Left renal pelvis (tissue), 4 donors: Measurements from ENCODE around the gene NGLY1. TPM values are rescaled to one million over a fixed set of nuclear protein-coding genes. Genes with fewer than 3 reads are reported as not detected.

Source experiments
- DNase-seq, 4 donors: peaks; one replicate each; pipeline ENCODE4 v3.0.0-alpha.2; 2013; ENCODE audit warnings: low read depth in 4 of 4, low spot score in 3 of 4
- polyA plus RNA-seq, 4 donors: library from polyadenylated mRNA; unstranded; fragments of 120-200 nt; gene quantifications; one replicate each; pipeline ENCODE4 v1.2.1, GENCODE V29; 2013; ENCODE audit not compliant: insufficient read length in 4 of 4

NGLY1 gene
- polyA plus RNA-seq, 4 donors, result 33.8 to 43.1 (median 39.0) TPM

DNA sequence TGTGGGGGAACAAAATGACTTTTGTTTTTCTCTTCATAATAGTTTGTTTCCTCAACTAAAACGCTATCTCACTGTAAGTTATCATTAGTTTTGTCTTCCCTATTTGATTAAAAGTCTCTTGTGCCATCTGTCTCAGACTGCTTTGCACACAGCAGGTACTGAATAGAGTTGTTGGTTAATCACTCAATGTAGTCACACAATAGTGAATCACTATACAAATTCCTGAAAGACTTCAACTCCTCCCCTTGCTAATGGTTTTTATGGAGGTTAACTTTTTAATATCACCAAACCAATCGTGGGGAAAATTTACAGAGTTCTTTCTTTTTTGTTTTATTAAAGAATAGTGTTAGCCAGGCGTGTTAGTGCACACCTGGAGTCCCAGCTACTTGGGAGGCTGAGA, 2.6 kb upstream of the NGLY1 start:
- DNase-seq, result no peak

- DNase-seq, result no peak
These were observed 1.7 kb upstream of the NGLY1 start for GRCh38 chr3:25784971-25785370.

DNA sequence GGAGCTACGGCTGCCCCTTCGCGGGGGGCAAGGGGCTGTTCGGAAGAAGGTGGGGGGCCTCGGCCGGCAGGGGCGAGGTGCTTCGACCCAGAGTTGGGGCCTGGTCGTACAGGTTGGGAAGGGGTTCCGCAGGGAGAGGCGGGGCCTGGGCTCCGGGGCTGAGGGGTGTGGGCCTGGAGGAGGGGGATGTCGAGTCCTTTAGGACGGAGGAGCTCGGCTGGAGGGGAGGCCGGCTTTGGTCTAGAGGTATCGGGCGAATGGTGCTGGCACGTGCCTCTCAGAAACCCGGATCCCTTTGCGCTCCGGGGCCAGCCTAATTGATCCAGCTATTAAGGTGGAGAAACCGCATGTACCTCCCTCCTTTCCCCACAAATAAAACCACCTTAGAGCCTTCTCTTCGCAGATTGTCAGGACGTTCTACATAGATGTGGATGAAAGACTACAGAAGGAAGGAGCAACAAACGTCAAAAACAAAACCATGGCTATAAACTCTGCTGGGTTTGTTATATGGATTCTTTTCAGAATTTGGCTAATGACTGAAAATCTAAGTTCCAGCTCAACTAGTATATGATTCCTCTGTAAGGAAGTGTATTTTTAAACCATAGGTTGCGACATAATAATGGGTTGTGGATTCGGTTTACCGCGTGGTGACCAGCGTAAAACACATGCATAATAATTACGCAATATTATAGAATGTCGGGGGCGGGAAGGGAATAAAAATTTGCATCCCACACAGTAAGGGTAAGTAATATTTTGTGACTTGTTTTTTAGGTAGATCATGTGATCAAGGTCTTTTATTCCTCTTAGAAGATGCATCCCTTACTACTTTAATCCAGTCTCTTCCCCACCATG, 644 bp upstream of the NGLY1 start:
- DNase-seq, result peak in 2 of 4 donors; percentile 29 to 30

DNA sequence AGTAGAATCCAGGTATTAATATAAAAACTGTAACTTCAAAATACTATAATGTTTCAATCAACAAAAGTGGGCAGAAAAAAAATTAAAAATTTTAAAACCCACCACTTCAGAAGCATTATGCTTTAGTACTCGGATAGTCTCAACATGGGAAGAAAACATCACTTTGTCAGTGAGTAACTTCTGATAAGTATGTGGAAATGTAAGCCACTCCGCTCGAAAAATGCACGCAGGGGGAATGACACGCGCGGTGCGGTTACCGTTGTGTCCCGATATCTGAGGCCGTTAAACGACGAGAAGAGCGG, 656 bp downstream of the NGLY1 start:
- no peak for DNase-seq

GRCh38 chr3:25781758-25782594, 1.3 kb downstream of the NGLY1 start:
- DNase-seq, result no peak

GRCh38 chr3:25781145-25781757, 2.0 kb downstream of the NGLY1 start:
- DNase-seq, result no peak

DNA sequence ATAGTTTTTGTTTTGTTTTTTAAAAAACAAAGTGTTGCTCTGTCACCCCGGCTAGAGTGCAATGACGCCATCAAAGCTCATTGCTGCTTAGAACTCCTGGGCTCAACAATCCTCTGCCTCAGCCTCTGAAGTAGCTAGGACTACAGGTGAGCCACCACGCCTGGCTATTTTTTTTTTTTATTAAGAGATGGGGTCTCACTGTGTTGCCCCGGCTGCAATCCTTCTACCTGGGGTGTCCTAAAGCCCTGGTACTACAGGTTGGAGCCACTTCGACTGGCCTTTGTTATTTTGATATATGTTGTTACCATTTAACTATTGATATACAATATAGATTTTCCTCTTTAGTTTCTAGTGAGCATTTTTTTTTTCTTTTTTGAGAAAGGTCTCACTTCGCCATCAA, 2.6 kb downstream of the NGLY1 start:
- DNase-seq, result no peak

DNA sequence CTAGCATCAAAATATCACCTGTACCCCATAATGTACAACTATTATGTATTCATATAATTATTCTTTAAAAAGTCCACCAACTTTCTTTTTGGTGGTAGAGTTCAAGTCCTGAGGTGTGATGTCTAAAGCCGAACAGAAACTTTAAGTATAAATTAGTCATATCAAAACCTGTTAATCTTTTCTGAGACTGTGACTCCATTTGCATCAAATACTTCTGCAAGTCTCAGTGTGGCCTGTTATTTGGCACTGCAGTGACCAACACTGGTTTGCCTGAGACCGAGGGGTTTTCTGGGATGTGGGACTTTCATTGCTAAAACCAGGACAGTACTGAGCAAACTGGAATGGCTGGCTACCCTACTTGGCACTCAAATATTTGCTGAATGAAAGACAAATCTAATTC, 7.3 kb downstream of the NGLY1 start:
- no peak for DNase-seq

- DNase-seq, result no peak
These were observed 14.4 kb downstream of the NGLY1 start for GRCh38 chr3:25768851-25769250.

DNA sequence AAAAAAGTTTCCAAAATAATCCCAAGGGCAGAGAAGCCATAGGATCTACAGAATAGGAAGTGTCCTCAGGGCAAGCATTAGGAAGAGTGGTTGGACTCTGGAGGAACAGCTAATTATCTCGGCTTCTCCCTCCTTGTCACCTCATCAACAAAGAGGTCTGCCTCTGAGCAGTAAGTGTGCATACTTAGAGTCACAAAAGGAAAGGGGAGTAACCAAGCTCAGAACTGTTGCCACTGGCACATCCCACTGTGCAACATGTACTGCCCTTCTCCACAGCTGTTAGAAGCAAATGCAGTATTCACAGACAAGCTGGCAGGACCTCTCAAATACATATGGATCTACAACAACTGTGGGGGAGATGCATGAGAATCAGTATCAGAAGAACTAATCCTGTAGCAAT, 31.5 kb downstream of the NGLY1 start:
- DNase-seq, result no peak

DNA sequence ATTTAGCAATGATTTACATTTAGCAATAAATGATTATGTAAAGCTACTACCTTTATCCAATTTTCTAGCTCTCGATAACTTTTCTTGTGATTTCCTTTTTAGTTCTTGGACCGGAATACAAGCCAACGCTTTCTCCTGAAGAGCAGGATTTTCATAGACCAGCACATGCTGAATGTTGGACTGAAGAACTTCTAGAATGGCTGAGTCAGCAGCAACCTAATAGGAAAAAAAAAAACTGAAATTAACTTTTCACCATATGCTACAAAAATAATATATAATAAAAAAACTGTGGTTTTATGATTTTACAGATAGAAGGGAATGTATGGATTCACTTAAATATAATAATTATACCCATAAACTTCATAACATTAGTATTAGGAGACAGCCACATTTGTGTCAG, 32.2 kb downstream of the NGLY1 start:
- no peak for DNase-seq

- no peak for DNase-seq
These were observed 34.1 kb downstream of the NGLY1 start for GRCh38 chr3:25749031-25749581.

GRCh38 chr3:25748189-25748588, 35.1 kb downstream of the NGLY1 start:
- no peak for DNase-seq

DNA sequence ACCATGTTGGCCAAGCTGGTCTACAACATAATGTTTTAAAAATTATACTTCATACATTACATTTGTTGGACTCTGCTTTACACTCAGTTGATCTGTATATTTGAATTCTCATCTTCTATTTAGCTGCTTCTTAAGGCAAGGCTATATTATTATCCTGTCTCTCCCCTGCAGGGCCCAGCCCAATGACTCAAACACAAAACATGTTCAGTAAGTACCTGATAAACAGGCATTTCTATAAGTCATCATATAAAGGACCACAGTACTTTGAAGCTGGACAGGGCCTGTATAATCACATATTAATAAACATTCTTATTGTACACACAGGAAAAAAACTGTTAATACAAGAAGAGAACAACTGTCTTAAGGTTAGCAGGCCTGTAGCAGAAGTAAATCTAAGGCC, 36.2 kb downstream of the NGLY1 start:
- DNase-seq, result no peak

DNA sequence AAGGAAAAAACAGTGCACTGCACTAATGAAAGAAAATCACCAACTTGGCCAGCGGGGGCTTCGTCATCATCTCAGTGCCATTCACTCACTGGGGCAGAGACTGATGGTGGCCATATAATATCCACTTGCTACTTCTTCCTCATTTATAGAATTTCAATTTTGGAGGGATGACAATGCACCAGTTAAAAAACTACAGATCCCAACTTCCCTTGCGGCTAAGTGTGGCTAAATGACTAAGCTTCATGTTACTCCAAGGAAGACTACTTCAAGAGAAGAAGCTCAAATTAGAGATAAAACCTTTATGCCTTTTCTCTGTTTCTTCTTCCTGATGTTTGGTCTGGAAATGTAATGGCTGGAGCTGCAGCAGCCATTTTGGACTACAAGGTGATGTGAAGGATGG, 38.8 kb downstream of the NGLY1 start:
- no peak for DNase-seq

DNA sequence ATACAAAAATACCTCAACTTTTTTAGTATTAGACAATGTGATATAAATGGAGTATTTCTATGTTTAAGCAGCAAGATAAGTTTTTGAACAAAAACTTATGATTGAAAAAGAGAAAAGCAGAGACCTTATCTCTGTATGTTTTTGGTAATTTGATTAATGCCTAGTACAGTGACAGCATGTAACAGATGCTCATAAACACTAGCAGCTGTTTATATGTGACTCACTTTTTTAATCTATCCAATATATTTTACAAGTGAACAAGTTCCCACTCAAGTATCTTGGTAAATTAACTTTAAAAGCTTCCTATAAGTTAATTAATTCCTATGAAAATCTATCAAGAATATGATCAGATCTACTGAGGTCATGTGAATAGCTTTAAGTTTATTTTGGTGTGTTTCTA, 55.1 kb downstream of the NGLY1 start:
- no peak for DNase-seq

- DNase-seq, result no peak
These were observed 55.9 kb downstream of the NGLY1 start for GRCh38 chr3:25727316-25727715.

DNA sequence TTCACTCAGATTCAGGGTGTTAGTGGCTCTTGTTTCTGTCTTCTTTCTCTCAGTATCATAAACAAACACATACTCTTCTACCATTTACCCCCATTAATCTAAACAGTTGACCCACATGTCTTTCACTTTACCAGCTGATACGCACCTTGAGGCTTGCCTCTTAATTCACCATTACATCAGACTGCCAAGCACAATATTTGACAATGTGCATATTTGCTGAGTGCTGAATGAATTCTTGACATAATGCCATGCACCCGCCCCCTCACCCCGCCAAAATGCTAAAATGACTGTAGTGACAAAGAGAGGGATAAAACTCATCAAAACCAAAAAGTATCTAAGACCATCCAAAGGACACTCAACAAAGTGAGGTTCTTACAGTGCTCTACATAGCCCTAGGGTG, 57.4 kb downstream of the NGLY1 start:
- DNase-seq, result no peak

- no peak for DNase-seq
These were observed 58.1 kb downstream of the NGLY1 start for GRCh38 chr3:25724948-25725645.

DNA sequence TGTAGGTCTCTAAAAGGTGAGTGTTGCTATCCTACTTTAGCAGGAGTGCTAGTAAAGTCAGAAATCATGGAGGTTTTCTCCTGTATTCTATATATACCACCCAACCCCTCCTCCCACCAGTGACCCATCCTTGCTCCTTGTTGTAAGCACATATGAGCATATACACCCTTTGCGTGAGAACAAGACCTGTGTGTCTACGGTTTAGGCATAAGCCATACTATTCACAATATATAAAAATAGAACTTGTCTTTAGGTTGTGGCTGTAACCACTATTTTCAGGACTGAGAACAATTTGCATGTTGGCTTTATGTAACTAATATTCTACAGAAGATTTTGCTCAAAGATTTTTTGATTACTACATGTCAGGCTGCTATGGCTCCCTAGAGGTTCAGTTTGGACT, 59.4 kb downstream of the NGLY1 start:
- no peak for DNase-seq

GRCh38 chr3:25719321-25719720, 63.9 kb downstream of the NGLY1 start:
- no peak for DNase-seq
